ENCODE measurements around the gene SLIT3.

The SLIT3 gene

DNA sequence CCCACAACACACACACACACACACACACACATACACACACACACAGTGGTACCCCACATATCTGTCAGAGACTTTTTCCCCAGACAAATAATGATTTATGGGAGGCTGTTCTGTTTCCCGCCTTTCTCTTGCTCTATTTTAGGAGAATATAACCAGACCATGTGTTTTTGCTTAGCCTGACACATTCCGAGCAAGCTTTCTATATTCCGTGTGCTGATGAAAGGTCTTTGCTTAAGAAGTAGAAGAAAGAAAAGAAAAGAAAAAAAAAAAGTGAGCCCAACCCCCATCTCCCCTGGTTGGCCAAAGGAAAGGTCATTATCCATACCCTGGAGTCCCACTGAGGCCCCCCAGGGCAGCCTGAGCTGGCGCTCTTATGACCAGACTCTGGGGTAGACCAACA, 338.6 kb downstream of the SLIT3 start:
- no peak for DNase-seq (ENCODE audit: low read depth in 3 of 3)

DNA sequence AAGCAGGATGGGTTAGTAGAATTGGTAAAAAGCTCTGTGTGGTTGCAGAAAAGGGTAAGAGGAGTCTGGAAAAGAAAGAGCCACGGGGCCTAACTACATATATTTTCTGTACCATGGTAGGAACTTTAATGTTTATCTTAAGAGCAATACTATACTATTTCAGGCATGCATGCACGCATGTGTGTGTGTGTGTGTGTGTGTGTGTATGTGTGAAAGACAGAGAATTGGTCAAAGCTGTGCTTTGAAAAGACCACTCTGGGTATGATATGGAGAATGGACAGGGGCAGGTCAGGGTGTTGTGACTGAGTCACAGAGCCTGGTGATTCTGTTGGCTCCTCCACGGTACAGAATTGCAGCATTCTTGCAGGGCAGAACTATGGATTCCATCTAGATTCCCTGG, 339.3 kb downstream of the SLIT3 start:
- DNase-seq (ENCODE audit: low read depth in 3 of 3), result no peak

DNA sequence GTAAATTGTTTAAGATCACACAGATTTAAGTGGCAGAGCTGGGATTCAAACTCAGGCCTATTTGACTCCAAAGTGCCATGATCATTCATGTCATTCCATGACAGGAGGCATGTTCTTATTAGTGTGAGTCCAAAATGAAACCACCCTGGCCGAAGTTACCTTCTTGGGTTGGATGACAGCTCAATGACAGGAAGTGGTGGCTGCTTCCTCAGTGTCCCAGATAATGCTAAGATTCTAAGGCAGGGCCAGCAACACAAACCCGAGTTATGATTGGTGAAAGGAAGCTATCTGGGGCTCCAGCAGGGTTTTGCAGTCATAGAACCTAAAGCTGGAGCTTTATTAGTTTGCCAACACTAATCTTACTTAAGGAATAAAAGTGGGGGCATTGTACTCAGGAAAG, 340.4 kb downstream of the SLIT3 start:
- DNase-seq (ENCODE audit: low read depth in 3 of 3), result no peak

DNA sequence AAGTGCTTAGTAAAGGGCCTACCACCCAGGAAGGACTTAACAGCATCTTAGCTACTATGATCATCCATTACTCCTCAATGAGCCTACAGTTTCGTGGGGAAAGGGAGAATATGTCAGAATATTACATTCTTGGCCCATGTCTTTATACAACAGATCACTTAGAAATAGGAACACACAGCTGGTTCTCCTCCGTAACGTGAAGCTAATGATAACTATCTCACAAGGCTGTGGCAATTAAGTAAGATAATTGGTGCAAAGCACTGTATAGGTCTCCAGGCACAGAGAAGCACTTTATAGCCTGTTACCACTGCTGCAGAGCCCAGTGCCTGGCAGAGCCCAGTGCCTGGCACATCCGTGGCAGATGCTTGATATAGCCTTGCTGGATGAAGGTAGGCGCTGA, 347.6 kb downstream of the SLIT3 start:
- DNase-seq (ENCODE audit: low read depth in 3 of 3), result no peak

DNA sequence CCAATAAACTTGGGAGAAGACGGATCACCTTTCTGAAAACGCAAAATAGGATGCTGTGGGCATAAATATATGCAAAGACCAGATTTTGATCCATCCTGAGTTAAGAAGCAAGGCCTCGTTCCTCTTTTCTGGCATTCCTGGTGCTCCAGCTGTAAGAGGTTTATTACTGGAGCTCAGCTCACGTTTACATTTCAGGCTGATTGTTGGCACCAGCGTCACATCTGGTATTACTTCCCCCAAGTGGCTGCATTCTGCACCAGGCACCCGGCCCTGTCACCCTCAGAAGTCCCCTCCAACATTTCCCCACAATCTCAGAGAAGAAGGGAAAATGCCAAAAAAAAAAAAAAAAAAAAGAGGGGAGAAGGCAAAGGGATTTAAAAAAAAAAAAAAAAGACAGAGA, 348.7 kb downstream of the SLIT3 start:
- DNase-seq (ENCODE audit: low read depth in 3 of 3), result no peak

DNA sequence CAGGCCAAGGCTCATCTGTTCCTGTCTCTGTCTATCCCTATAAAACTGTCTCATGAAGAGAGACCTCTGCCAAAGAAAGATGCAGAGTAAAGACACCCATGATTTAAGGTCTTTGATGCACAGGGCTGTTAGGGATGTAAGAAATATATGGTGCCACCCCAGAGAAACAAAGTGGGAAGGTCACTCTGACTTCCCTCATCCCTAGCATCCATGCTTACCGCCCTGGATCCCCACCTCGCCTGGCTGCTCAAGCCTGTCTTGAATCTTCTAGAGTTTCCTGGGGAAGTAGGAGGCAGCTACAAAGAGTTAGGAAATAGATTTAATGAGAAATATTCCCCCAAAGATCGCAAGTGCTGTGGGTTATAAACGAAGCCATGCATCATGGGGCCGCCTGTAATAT, 349.2 kb downstream of the SLIT3 start:
- no peak for DNase-seq (ENCODE audit: low read depth in 3 of 3)

DNA sequence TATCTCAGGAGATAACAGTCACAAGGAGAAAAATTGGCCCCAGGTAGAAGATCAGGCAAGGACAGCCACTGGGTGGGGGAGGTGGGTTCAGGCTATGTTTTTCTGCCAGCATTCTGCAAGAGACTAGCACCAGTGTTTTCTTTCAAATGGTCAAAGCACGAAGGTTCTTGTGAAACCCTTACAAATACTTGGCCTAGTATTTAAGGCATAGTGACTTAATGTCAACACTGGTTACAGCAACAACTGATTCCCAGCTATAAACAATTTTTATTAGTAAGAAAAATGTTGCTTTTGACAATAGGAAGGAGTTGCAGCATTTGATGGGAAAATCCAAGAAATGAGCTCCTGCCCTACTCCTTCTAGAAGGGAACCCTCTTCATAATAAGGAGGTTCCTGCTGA, 349.6 kb downstream of the SLIT3 start:
- no peak for DNase-seq (ENCODE audit: low read depth in 3 of 3)

DNA sequence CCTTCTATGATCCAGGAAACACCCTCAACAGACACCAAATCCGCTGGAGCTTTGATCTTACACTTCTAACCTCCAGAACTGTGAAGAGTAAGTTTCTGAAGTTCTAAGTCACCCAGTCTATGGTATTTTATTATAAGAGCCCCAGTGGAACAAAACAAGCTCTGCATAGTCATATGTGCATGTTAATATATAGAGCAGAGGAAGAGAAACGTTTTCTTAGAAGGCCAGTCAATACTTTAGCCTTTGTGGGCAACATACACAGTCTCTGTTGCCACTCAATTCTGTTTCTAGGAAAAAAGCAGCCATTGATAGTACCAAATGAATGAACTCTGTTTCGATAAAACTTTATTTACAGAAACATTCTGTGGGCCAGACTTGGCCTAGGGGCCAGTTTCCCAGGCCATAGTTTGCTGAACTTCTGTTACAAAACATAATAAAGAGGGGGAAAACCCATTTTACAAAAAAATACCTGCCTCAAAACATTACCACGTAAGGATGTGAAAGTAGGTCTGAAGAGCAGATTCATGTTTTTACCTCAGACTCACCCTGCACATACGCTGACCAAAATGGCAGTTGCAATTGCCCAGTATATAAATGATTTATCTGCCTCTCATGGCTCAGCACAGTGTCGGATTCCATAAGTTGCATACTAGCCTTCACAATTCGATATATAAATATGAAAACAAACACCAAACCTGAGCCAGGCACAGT, 350.5 kb downstream of the SLIT3 start:
- no peak for DNase-seq (ENCODE audit: low read depth in 3 of 3)

DNA sequence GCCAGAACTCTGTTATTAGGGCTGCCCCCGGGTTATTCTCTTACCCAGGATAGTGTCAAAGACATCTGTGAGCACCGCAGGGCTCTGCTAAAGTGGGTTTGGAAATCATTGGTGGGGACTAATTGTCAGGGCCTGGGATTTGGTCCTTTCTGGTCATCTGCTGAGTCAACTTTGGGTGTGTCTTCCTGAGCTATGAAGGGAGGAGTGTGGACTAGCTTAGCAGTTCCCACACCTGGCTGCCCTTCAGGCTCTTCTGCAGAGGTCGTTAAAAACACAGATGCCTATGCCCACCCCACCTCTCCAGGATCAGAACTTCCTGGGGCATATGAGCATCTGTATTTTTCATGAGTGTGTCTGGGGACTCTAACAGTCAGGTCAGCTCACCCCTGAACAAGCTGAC, 352.2 kb downstream of the SLIT3 start:
- DNase-seq (ENCODE audit: low read depth in 3 of 3), result no peak

DNA sequence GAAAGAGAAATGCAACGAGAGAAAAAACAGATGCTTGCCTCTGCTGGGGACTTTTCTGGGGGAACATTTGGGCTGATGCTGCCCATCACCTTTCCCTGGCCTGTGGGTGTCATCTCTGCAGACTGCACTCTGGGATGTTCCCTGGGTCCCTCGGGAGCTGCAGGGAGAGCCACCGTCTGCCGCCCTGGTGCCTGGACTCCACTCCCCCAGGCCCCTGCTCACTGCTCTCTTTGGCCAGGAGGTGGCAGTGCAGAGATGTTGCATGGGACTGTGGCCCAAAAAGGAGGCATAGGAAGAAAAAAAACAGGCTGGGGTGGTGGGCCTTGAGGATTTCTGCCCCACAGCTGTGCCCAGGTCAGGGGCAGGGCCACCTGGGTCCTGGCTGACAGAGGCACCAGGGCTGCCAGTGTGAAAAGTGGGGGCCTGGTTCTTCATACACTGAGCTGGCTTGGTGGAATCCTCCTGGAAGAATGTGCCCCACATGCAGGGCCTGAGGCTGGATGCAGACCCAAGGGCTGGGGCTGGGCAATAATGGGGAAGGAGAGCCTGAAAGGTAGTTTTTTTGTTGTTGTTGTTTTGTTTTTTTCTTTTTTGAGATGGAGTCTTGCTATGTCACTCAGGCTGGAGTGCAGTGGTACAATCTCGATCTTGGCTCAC, 353.6 kb downstream of the SLIT3 start:
- DNase-seq (ENCODE audit: low read depth in 3 of 3), result no peak

DNA sequence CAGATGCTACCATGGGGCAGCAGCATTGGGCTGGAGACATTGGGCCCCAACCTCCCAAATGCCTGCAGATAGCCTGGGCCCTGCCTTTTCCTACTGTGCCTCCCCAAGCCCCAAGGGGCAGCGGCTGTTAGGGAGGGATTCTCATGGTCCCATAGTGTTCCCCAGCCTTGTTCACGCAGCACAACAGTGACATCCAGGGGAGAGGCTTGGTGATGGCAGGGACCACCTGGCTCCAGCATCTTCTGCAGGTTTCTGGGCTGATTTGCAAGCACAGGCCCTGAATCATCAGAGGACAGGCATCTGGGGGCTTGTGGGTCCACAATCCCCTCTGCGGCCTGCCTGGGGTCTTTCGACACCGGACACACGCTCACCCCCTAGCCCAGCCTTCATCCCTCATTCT, 354.6 kb downstream of the SLIT3 start:
- DNase-seq (ENCODE audit: low read depth in 3 of 3), result no peak

DNA sequence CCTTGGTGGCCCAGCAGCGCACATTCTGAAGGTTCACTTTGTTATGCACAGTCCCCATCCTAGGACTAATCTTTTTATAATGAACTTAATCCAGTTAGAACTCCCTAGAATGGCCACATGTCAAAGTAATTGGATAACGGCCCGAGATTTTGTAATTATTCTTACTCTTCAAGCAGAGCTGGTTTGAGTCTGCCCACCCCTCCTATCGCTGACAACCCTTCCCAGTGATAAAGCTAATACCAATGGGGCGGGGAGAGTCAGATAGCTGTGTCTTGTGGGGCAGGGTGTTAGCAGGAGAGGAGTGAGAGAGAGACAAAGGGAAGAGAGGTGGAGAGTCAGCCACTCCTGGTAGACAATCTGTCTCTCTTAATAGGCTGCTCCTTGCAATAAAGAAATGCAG, 356.9 kb downstream of the SLIT3 start:
- no peak for DNase-seq (ENCODE audit: low read depth in 3 of 3)

DNA sequence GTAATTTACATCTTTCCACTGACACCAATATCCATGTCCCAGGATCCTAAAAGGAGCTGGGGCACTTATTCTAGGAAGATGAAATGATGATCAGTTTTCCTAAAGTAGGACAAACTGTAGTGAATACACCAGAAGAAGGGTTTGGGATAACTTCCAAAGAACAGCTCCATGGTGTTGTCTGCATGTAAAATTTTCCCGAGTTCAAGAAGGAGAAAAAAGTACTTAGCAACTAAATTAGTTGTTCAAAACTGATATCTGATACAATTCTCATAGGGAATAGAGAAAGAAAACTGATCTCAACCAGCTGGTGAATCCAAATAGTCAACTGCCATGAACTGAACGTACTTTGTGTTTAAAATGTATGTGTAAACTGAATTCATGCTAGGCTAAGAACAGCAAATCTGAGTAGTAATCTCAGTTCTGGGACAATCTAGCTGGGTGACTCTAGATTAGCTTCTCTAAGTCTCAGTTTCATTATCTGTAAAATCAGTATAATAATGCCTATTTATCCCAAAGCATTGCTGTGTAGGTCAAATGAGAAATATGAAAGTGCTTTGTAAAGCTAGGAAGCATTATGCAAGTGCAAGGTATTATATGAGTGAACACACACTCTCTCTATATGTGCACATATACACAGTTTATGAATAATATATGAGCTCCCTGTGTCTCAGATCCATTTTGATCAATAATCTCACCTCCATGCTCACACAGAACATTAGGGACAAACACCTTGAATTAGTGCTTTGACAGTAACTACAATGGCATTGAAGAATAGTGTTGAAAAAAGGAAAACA, 357.7 kb downstream of the SLIT3 start:
- no peak for DNase-seq (ENCODE audit: low read depth in 3 of 3)

DNA sequence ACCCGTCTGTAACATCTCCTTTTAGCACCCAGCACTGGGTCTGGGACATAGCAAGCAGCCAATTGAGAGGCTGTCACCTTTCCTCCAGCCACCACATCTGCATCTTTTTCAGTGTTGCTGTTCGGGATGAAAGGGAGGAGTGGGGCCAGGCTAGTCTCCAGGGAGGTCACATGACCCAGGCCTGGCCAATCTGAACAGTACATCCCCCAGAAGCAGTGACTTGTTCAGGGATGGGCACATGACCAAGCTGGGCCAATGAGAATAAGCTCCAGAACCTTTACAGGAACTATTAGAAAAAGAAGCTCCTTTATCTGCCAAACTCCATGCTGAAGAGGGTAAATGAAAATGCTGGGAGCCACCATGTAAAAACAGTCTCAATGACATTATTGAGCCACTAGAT, 359.0 kb downstream of the SLIT3 start:
- no peak for DNase-seq (ENCODE audit: low read depth in 3 of 3)

DNA sequence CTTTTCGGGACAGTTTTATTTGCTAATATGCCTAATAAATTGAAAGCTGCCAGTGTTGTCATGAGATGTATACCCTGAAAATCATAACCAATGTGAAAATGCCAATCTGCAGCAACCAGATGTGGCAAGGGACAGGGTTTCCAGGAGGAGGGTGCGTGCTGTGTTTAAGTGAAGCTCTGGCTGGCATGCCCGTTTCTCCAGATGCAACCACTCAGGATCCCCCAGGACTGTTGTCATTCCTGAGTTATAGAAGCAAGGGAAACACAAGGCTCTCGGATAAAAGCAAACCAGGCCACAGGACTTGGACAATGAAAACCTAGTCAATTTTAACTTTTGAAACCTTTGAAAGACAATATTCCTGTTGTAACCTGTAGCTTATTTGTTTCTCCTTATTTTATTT, 360.2 kb downstream of the SLIT3 start:
- no peak for DNase-seq (ENCODE audit: low read depth in 3 of 3)

DNA sequence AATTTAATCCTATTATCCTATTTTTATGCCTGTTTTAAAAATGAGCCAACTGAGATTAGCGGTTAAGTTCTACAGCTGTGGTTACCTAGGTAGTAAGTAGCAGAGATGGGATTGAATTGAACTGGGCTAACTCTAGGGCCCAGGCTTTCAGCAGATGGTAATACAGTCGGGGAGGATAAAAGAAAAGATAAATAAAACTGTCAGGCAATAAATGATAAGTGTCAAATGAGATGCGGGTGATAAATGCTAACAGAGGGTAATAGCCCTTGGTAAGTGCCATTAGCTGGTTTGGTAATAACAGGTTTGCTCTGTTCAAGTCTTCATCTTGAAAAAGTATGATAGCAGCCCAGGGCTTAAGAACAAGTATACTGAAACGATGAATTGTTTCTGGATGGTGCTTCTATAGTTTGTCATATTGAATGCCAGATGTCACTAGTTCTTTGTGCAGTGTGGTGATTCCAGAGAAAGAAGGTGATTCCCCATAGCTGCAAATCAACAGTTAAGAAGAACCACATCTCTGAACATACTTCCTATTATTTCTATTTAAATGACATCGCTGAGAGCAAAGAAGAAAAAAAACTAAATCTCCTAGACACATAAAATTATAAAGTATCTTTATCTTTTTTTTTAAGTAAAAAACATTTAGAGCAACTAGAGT, 360.9 kb downstream of the SLIT3 start:
- no peak for DNase-seq (ENCODE audit: low read depth in 3 of 3)

DNA sequence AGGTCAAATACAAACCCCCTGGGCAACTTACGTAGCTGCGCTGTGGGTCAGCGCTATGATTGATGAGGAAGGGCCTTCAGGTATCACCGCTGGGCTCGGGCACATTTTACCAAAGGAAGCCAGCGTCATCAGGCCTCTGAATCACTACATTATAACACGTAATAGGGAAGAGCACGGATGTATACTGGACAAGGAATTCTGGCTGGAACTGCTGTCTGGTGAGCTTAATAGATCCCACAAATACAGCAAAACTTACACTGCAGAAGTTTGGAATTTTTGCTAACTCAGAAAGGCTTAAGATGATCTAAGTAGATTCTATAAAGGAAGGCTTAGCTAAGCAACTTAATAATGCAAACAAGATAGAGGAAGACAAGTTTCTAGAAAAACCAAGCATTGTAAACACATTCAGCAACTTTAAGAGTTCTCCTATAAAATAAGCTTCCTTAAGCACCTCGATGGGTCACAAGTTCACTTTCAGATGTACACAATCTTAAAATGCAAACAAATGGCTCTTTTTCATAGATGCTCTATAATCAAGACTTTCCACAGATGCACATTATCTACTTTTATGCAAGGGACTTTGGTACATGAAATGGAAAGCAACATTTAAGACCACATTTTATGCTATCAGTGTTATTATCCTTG, 361.7 kb downstream of the SLIT3 start:
- no peak for DNase-seq (ENCODE audit: low read depth in 3 of 3)

DNA sequence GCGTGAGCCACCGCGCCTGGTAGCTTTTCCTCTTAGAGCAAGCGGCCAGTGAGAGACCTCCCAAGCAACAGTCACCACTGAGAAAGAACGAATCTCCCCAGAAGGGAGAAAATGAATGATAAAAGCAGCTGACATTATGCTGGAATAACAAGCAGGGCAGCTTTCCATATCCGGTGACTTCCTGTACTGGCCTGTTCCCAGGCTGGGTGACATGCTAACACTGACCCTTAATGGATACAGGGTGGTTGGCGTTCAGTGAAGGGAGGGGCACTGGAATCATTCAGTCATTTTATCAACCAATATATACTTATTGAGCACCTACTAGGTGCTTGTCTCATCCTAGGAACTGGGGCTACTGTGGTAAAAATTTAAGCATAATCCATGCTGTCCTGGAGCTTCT, 364.4 kb downstream of the SLIT3 start:
- DNase-seq (ENCODE audit: low read depth in 3 of 3), result no peak

DNA sequence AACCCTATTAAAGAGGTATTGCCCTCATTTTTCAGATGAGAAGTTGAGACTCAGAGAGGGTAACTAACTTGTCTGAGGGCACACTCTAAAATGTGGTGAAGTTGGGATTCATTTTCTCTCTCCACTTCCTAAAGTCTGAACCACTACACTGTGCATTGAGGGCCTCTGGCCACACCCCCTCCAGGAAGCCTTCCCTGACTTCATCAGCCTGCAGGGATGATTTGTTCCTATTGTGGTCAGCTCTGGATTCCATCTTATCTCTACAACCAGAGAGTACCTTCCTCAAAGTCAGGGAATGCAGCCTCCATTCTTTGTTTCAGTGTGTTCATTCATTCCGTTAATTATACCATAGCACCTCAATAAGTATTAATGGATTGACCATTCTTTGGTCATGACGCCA, 365.8 kb downstream of the SLIT3 start:
- DNase-seq (ENCODE audit: low read depth in 3 of 3), result no peak

DNA sequence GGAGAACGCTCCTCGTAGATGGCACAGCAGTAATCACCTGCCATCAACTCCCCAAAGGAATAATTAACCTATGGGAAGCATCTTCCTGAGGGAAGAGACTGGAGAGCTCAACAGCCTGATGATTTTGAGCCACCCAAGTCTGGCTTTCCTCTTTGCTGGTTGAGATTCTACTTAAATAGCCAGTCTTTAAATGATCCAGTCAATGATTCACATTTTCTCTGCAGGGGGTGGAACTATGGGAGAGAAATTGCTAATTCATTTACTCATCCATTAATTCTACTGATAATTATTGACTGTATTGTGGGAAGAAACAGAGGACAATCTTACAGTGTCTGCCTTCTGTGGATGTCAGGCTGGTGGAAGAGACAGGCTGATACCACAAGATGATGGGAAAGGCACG, 366.8 kb downstream of the SLIT3 start:
- no peak for DNase-seq (ENCODE audit: low read depth in 3 of 3)

DNA sequence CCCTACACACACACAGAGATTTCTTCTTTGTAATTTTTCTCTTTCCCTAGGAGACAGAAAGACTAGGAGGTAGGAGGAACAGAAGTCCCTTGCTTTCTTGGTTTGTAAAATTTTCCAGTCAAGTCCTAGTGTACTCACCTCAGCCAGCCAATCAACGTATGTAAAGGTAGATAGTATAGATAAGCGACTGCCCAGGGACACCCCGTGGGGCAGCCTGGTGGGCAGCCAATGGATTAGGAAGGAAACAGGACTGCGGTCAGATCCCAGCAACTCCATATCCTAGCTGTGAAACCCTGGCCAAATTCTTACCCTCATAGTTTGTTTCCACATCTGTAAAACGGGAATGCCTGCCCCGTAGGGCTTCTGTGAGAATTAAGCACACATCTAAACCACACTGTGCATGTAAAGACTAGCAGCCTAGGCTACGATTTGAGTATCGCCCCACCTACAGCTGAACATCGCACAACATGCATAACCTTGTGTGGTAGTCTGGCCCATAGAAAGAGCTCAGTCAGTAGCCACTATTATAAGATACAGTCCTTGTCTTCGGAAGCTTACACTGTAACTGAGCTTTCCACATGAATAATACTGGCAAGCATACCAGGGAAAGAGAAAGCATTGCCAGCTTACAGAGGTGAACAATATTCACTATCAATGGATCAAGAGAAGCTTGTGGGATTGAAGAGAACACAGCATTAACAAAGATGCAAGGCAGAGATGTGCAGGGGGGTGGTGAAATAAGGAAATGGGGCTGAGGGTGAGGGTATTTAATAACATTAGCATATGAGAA, 368.3 kb downstream of the SLIT3 start:
- DNase-seq (ENCODE audit: low read depth in 3 of 3), result no peak

All from stimulated activated CD4-positive, alpha-beta T cell treated with anti-CD3 and anti-CD28 coated beads, TNF-alpha, amount 100 ng/mL, for 4 hours (primary cell).